Measurements from ENCODE around the gene FTH1.

DNA sequence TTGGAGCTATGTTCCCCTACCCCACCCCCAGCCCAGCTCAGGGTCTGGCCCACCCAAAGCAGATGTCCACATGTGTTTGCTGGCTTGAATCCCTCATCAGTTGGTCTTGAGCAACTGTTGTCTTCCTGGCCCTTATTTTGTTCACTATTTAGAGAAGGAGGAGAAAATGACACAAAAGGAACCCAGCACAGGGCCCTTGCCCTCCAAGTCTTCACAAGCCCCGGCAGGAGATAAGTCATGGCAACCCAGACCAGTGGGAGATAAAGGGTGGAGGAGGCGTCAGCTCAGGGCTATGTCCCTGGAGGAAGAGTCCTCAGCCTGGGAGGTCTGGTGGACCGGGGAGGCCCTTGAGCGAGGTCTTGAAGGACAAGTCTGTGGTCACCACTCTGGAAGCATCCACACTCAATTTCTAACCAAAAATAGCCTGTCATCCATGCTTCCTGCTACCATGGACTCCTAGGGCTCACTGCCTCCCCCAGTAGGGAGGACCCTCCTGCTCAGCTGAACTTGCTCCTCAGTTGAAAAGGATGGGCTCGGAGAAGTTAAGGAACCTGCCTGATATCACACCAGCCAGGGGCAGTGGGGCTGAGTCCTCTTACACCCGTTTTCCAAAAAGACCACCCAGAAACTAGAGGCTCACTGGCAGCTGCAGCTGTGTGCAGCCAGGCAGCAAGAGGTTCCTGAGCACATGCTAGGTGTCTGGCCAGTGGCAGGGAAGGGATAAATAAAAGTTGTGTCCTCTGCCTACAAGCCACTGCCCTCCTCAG is 48.3 kb downstream of the FTH1 start:
- TF ChIP-seq CTCF (IDR thresholded peaks at IDR 0.05) (no peak), POLR2A (IDR thresholded peaks at IDR 0.05) (no peak)
